Smooth muscle cell (in vitro differentiated cells): Measurements from ENCODE around the gene TSPAN15. TPM values are rescaled to one million over a fixed set of nuclear protein-coding genes. Genes with fewer than 3 reads are reported as not detected.

Experiments used
- DNase-seq: peaks from one replicate; lab custom pipeline; 2025; ENCODE audit not compliant: unreplicated experiment; lab: John Stamatoyannopoulos, UW
- H2AFZ ChIP-seq: fragments of 200-600 bp; sonication (generic); 2 replicates; pipeline ENCODE4 v1.6.0; 2016; ENCODE audit warnings: antibody characterized with exemption, low read depth, mild to moderate bottlenecking
- H3F3A ChIP-seq: fragments of 200-600 bp; sonication (generic); 2 replicates; pipeline ENCODE4 v1.6.0; 2017; ENCODE audit warnings: antibody characterized with exemption, low read depth
- H3K27ac ChIP-seq: fragments of 200-600 bp; sonication (generic); 2 replicates; pipeline ENCODE4 v1.5.1; 2016; ENCODE audit warnings: low read depth, mild to moderate bottlenecking
- H3K27me3 ChIP-seq: fragments of 200-600 bp; sonication (generic); 2 replicates; pipeline ENCODE4 v1.6.1; 2016; ENCODE audit warnings: low read depth, mild to moderate bottlenecking
- H3K36me3 ChIP-seq: fragments of 200-600 bp; sonication (generic); 2 replicates; pipeline ENCODE4 v1.5.1; 2016; ENCODE audit warnings: low read depth
- H3K4me1 ChIP-seq: fragments of 200-600 bp; sonication (generic); 2 replicates; pipeline ENCODE4 v1.5.1; 2016; ENCODE audit warnings: low read depth
- H3K4me2 ChIP-seq: fragments of 200-600 bp; sonication (generic); 2 replicates; pipeline ENCODE4 v1.6.0; 2016; ENCODE audit warnings: mild to moderate bottlenecking
- H3K4me3 ChIP-seq: fragments of 200-600 bp; sonication (generic); 2 replicates; pipeline ENCODE4 v1.5.1; 2016; ENCODE audit warnings: mild to moderate bottlenecking
- H3K79me2 ChIP-seq: fragments of 200-600 bp; sonication (generic); 2 replicates; pipeline ENCODE4 v1.6.0; 2016; ENCODE audit warnings: low read depth, mild to moderate bottlenecking
- H3K9ac ChIP-seq: fragments of 200-600 bp; sonication (generic); 2 replicates; pipeline ENCODE4 v1.6.0; 2016; ENCODE audit warnings: low read depth
- H3K9me3 ChIP-seq: fragments of 200-600 bp; sonication (generic); replicated peaks from 2 replicates; pipeline ENCODE4 v1.5.1; 2016; ENCODE audit warnings: low read depth
- H4K20me1 ChIP-seq: fragments of 200-600 bp; sonication (generic); 2 replicates; pipeline ENCODE4 v1.6.0; 2016; ENCODE audit warnings: low read depth
- CTCF ChIP-seq: fragments of 200-600 bp; sonication (generic); IDR thresholded peaks from 2 replicates; pipeline ENCODE4 v1.5.1; 2017; ENCODE audit warnings: borderline replicate concordance, mild to moderate bottlenecking, antibody characterized with exemption; ENCODE audit not compliant: insufficient read depth, poor library complexity, severe bottlenecking
- WGBS: methylation state at CpG from one replicate; pipeline ENCODE4 v1.1.7; 2016; ENCODE audit warnings: low lambda C conversion rate; 5-methylcytosine and 5-hydroxymethylcytosine counted together
- polyA plus RNA-seq: library from polyadenylated mRNA; unstranded; fragments of >200 nt; fragmentation: Nextera tagmentation; extraction: Ambion mirVana; gene quantifications from 2 replicates; pipeline ENCODE4 v1.2.1, GENCODE V29; 2016
- total RNA-seq: library from RNA; depleted of rRNA; stranded (reverse); fragments of >200 nt; gene quantifications from 2 replicates; pipeline ENCODE4 v1.2.3, GENCODE V29; 2014

The TSPAN15 gene
- total and polyA plus RNA-seq, 2 experiments from 2014 or later, result 113 to 249 TPM

DNA sequence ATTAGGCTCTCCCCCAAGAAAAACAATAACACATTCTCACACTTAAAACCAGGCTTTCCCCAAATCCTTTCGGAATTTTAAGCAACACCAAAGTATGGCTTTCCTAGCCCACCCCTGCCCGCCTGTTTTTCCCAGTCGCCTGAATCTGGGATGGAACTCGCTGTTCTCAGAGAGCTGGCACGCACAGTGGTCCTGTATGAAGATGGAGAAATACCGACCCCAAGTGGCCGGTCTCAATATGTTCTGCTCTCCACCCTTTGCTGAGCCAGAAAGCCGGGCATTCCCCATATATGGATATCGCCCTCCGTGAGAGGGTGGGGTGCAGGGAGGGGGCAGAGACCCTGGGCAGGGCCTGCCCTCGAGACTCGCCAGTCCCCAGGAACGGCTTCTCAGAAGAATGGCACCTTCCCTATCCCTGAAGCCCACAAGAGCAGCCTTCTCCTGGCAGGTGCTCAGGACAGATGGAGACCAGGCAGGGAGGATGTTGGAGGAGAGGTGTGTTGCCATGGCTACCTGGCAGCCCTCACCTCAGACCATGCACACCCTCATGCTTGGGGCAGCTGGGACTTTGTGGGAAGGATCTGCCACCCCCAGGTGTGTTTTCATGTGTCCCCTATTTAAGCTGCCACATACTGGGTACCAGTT is 37.9 kb upstream of the TSPAN15 start:
- H3K4me3 ChIP-seq, result no peak overlapping the region
- H3K9me3 ChIP-seq, result no peaks in the 10 kb centered on the region
- peaks cover 26% of the 10 kb centered on the region for H3F3A ChIP-seq
- H2AFZ ChIP-seq, result no peak overlapping the region
- H3K79me2 ChIP-seq, result no peaks in the 10 kb centered on the region
- peak; percentile 49 for TF ChIP-seq CTCF
- H4K20me1 ChIP-seq, result no peaks in the 10 kb centered on the region
- DNase-seq, result peak; percentile 16
- H3K9ac ChIP-seq, result no peak overlapping the region
- 7% methylated on average over 13 of the region's 13 CpGs for WGBS
- H3K36me3 ChIP-seq, result no peaks in the 10 kb centered on the region
- H3K4me1 ChIP-seq, result no peaks in the 10 kb centered on the region
- H3K4me2 ChIP-seq, result no peak overlapping the region
- no peak overlapping the region for H3K27ac ChIP-seq
- no peaks in the 10 kb centered on the region for H3K27me3 ChIP-seq

GRCh38 chr10:69414036-69415018 is 36.9 kb upstream of the TSPAN15 start:
- no peaks in the 10 kb centered on the region for H3K4me1 ChIP-seq
- peaks cover 21% of the 10 kb centered on the region for H3F3A ChIP-seq
- no peaks in the 10 kb centered on the region for H3K27me3 ChIP-seq
- TF ChIP-seq CTCF, result no peak
- no peak for DNase-seq
- no peak overlapping the region for H2AFZ ChIP-seq
- H3K9ac ChIP-seq, result no peak overlapping the region
- H3K36me3 ChIP-seq, result no peaks in the 10 kb centered on the region
- H4K20me1 ChIP-seq, result no peaks in the 10 kb centered on the region
- H3K4me3 ChIP-seq, result no peak overlapping the region
- H3K4me2 ChIP-seq, result no peak overlapping the region
- no peak overlapping the region for H3K27ac ChIP-seq
- H3K79me2 ChIP-seq, result no peaks in the 10 kb centered on the region
- WGBS, result 95% methylated on average over 20 of the region's 20 CpGs
- H3K9me3 ChIP-seq, result no peaks in the 10 kb centered on the region

DNA sequence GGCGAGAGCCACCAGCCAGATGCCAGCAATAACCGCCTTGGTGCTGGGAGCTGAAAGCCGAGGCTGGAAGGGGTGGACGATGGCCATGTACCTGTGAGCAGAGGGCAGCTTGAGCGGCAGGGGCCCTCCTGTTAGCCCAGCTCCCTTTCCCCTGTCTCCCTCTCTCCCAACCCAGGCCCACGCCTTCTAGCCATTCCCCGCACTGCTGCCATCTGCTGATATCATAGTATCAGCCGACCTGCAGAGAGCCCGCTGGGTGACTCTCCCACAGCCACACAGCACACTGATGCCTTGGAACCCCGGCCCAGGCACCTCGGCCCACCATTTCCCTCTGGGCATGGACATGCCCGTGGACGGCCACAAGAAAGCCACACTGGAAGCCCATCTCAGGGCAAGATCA is 36.2 kb upstream of the TSPAN15 start:
- WGBS, result 88% methylated on average over 13 of the region's 13 CpGs

More for the DNA sequence above, 36.2 kb upstream of the TSPAN15 start:
- Histone ChIP-seq H2AFZ (no peak overlapping the region), H3K4me3 (no peak overlapping the region), H3K4me1 (no peaks in the 10 kb centered on the region), H3K79me2 (no peaks in the 10 kb centered on the region), H3K4me2 (no peak overlapping the region), H3K27me3 (no peaks in the 10 kb centered on the region), H3K9ac (no peak overlapping the region), H4K20me1 (no peaks in the 10 kb centered on the region), H3K9me3 (no peaks in the 10 kb centered on the region), H3K27ac (no peak overlapping the region), H3K36me3 (no peaks in the 10 kb centered on the region), H3F3A (peaks cover 16% of the 10 kb centered on the region)
- no peak for DNase-seq
- no peak for TF ChIP-seq CTCF
